Measurements from ENCODE around the gene ZXDA. TPM values are rescaled to one million over a fixed set of nuclear protein-coding genes. Genes with fewer than 3 reads are reported as not detected.
"Not testable (repeated sequence)": the region's sequence is repeated elsewhere in the genome, so short reads cannot be mapped to it uniquely, and the experiment has no call there.

ZXDA gene
- total RNA-seq (2022) (3.5 and 4.0 TPM in 2 replicates), Bru-seq, nascent RNA (percentile 64 among the genes with signal in this experiment), BruChase-seq, experiment 1, labeled RNA remaining after a 6-hour chase (percentile 60 among the genes with signal in this experiment), BruChase-seq, experiment 2, labeled RNA remaining after a 2-hour chase (percentile 76 among the genes with signal in this experiment)
- long read RNA-seq, full-length matches to known transcripts, result 2 of 2 reads
- long read RNA-seq, partial matches to known transcripts, result 0 of 2 reads
- long read RNA-seq, other reads (novel, unspliced or antisense), result 0 of 2 reads

DNA sequence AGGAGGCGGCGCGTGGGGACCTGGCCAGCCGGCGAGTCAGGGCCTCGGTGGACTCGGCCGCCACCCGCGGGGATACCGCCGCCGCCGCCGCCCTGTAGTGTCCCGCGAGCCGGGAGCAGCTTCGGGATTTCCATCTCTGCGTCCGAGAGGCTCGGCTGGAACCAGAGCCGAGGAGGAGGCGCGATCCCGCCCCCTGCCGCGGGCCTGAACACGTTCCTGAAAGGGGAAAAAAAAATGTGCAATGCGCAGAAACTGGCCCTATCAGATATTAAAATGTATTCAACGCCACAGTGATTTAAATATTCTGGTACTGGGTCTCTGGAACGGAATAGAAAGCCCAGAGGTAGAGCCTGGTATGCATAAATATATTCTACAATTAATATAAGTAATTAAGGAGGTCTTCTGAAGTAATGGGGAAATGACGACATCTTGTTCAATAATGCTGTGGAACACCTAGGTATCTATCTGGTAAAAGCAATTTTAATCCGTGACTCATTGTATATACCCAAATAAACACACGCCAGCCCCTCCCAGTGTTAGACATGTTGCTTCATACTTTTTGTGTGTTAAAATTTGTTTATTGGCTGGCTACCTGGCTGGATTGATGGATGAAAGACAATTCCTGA is at the start of gene ZXDA:
Gene ZXDA (minus strand): TSS at position 172 of the 626 bp plus-strand sequence. CDS start 38 bp downstream, at position 134.
- not testable (repeated sequence) for DNase-seq
- peaks cover 17% of the 10 kb centered on the region for H3K4me1 Mint-ChIP-seq (ENCODE audit: low read depth, unreplicated experiment)

DNA sequence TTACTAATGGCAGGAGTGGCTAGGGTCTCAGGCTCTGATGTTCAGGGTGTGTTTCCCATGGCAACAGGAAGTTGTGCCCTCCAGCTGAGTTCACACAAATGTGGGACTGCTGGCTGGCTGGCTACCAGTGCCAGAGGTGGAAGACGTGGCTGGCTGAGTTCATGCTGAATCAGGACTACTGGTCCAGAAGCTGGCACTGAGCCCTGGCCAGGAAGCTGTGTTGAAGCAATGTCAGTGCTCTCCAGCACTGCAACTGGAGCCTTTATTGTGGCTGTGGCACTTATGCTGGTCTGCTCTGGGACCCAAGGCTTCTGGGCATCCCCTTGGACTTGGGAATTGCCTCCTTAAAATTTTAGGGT is 42.0 kb upstream of the ZXDA start:
- Mint-ChIP-seq H3K4me1 (ENCODE audit: low read depth, unreplicated experiment) (no peaks in the 10 kb centered on the region), H3K9me3 (ENCODE audit: low read depth, unreplicated experiment) (peaks cover 8% of the 10 kb centered on the region), H3K27ac (ENCODE audit: unreplicated experiment) (no peak overlapping the region), H3K4me3 (ENCODE audit: low read depth, unreplicated experiment) (no peak overlapping the region), H3K36me3 (ENCODE audit: insufficient read depth, unreplicated experiment) (no peaks in the 10 kb centered on the region), H3K27me3 (ENCODE audit: unreplicated experiment) (no peaks in the 10 kb centered on the region)
- CTCF ChIA-PET, result no interaction called here
- no peak for TF ChIP-seq CTCF (IDR thresholded peaks at IDR 0.05; ENCODE audit: unreplicated experiment)
- BruUV-seq (replicated peaks), result no TSS peak
- intact Hi-C loops (cut with micrococcal nuclease; ENCODE audit: unreplicated experiment), result no loop called here
- DNase-seq, result no peak

More for the DNA sequence above, at the start of gene ZXDA:
- Mint-ChIP-seq H3K4me3 (ENCODE audit: low read depth, unreplicated experiment) (peak within 1 kb of the TSS; percentile 63), H3K36me3 (ENCODE audit: insufficient read depth, unreplicated experiment) (peaks cover 13% of the 10 kb centered on the region), H3K27ac (ENCODE audit: unreplicated experiment) (peak within 1 kb of the TSS; percentile 69)
- H3K9me3 Mint-ChIP-seq (ENCODE audit: low read depth, unreplicated experiment); H3K27me3 Mint-ChIP-seq (ENCODE audit: unreplicated experiment); intact Hi-C loops (cut with micrococcal nuclease; ENCODE audit: unreplicated experiment); CTCF ChIA-PET: not testable (repeated sequence)
- BruUV-seq (replicated peaks), result TSS peak; percentile 68

GRCh38 chrX:57951666-57952319 is 41.5 kb upstream of the ZXDA start:
- H3K9me3 Mint-ChIP-seq (ENCODE audit: low read depth, unreplicated experiment), result peaks cover 8% of the 10 kb centered on the region
- CTCF ChIA-PET, result no interaction called here
- no TSS peak for BruUV-seq (replicated peaks)
- H3K36me3 Mint-ChIP-seq (ENCODE audit: insufficient read depth, unreplicated experiment), result no peaks in the 10 kb centered on the region
- TF ChIP-seq CTCF (IDR thresholded peaks at IDR 0.05; ENCODE audit: unreplicated experiment), result no peak
- no peak overlapping the region for H3K27ac Mint-ChIP-seq (ENCODE audit: unreplicated experiment)
- H3K27me3 Mint-ChIP-seq (ENCODE audit: unreplicated experiment), result no peaks in the 10 kb centered on the region
- no peak for DNase-seq
- H3K4me1 Mint-ChIP-seq (ENCODE audit: low read depth, unreplicated experiment), result no peaks in the 10 kb centered on the region
- no peak overlapping the region for H3K4me3 Mint-ChIP-seq (ENCODE audit: low read depth, unreplicated experiment)
- intact Hi-C loops (cut with micrococcal nuclease; ENCODE audit: unreplicated experiment), result no loop called here

GRCh38 chrX:57933321-57933720 is 23.1 kb upstream of the ZXDA start:
- CTCF ChIA-PET, result no interaction called here
- H3K4me3 Mint-ChIP-seq (ENCODE audit: low read depth, unreplicated experiment), result no peak overlapping the region
- no TSS peak for BruUV-seq (replicated peaks)
- intact Hi-C loops (cut with micrococcal nuclease; ENCODE audit: unreplicated experiment), result no loop called here
- H3K4me1 Mint-ChIP-seq (ENCODE audit: low read depth, unreplicated experiment), result no peaks in the 10 kb centered on the region
- no peaks in the 10 kb centered on the region for H3K9me3 Mint-ChIP-seq (ENCODE audit: low read depth, unreplicated experiment)
- H3K27ac Mint-ChIP-seq (ENCODE audit: unreplicated experiment), result no peak overlapping the region
- H3K36me3 Mint-ChIP-seq (ENCODE audit: insufficient read depth, unreplicated experiment), result no peaks in the 10 kb centered on the region
- DNase-seq, result no peak
- TF ChIP-seq CTCF (IDR thresholded peaks at IDR 0.05; ENCODE audit: unreplicated experiment), result no peak
- no peaks in the 10 kb centered on the region for H3K27me3 Mint-ChIP-seq (ENCODE audit: unreplicated experiment)
